HG02610 (cell line): Measurements from ENCODE around the gene POLR3K.

Experiments used
- ATAC-seq: cut with Tn5 transposase; IDR thresholded peaks from one replicate; pipeline ENCODE4 v1.9.1; 2021; ENCODE audit warnings: mild to moderate bottlenecking, moderate library complexity; ENCODE audit not compliant: unreplicated experiment

Gene POLR3K

DNA sequence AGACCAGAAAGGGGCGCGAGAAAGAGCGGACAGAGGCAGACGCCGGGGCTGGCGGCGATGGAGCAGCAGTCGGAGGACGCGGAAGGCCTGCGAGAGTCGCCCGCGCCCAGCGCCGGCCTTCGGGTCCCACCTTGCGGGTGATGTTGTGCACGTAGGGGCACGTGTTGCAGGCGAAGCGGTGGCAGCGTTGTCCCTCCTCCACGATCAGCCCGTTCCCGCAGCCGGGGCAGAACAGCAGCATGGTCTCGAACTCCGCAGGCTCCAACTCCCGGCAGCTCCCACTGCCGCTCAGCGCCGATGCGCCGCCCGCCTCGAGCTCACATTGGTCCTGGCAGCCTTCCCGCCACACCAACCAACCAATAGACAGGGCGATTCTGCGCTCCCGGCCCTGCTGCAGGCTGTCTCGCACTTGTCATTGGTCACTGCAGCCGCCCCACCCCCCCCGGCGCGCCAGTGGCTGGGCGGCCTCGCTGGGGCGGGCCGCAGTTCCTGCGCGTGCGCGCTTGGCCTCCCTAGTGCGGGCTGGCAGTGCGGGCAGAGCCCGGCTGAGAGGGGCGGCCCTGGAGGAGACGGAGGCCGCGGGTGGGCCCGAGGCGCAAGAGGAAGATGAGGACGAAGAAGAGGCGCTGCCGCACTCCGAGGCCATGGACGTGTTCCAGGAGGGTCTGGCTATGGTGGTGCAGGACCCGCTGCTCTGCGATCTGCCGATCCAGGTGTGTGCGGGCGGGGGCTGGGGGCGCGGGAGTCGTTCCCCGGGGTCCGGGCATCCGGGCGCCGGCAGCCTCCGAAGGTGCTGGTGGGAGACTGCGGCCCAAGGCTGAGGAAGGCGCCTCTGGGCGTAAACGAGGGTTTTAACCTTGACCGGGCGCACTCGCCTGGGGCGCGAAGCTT lies at the start of gene POLR3K, which contains the start of gene SNRNP25:
Gene POLR3K (minus strand): TSS at position 263 of the 891 bp plus-strand sequence. CDS start 22 bp downstream, at position 241.
Gene SNRNP25 (plus strand): TSS at position 483 of the 891 bp plus-strand sequence. CDS start 189 bp downstream, at position 672.
- peak; percentile 95 for ATAC-seq

DNA sequence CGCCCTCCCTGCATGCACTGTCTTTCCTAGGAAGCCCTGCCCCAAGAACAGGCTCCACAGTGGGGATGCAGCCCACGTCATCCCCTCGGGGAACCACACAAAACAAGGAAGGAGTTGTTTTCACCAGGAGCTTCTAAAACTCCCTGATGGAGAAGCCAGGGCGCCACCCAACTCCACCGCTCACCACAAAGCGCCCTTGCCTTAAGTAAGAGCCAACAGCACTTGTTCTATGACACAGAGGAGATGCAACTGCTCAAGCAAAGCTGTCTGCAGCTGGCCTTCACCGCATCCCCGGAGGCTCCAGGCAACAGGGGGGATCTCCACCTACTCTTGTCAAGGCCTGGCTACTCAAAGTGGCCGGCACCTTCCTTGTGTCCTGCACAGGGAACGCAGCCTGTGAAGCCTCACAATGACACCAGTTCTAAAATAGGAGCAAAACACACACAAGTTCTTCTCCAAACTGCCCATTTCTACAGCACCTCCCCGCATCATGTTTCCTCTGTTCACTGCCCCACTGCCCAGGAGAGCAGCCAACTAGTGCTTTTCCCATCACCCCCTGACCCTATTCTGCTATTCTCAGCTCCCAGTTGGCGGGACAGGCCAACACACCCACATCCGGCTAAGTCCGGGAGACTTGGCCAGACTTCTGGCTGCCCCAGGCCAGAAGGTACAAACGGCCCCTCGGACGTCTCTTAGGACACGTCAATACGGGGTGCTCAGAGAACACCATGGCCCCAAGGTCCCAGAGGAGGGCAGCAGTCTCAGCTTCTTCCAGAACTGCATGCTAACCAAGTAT lies 48.9 kb upstream of the POLR3K start:
- ATAC-seq = no peak

DNA sequence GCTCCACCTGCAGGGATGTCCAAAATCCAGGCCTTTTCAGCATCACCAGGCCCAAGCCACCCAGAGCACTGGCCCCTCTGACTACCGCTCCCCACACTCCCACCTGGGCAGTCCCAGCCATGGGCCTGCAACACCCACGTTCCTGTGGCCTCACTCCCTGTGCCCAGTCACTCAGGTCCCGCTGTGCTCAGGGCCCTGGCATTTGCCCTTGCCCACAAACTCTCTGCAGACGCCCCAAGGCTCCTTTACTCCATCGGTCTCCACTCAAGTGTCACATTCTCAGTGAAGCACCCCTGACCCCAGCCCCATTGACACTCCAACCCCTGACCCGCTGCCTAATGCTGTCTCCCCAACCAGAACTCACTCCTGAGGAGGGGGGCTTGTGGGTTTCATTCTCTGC lies 48.2 kb upstream of the POLR3K start:
- ATAC-seq = no peak

DNA sequence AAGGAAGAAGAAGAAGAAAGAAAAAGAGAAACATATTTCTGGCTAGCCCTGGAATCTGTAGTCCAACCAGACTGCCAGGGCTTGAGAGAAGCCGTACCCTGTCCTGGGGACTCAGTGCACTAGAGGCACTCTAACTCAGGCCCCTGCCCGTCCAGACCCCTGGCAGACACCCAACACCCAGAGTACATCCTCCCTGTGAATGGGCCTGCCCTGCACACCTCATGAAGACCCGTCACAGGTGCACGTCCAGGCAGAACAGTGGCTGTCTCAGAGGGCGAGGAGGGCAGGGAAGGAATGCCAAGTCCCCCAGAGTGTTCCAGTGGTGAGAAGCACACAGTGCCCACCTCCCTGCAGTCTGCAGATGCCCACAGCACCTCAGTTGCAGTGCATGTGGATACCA lies 47.6 kb upstream of the POLR3K start:
- no peak for ATAC-seq

DNA sequence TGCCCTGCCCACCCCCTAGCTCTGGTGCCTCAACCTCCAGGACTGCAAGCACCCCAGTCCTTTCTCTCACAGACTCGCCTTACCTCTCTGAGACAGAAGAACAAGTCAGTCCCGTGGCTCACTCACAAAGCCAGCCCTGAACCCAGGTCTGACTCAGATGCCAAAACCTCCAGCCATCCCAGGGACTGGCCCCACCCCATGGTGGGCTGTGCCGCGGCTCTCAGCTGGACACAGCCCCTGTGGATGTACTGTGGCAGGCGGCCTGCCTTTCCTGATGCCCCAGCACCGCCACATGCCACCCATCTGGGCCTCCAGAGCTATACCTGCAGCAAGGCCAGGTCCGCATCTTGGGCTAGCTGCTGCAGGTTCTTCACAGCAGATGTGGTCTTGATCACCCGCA lies 44.4 kb upstream of the POLR3K start:
- ATAC-seq = no peak

DNA sequence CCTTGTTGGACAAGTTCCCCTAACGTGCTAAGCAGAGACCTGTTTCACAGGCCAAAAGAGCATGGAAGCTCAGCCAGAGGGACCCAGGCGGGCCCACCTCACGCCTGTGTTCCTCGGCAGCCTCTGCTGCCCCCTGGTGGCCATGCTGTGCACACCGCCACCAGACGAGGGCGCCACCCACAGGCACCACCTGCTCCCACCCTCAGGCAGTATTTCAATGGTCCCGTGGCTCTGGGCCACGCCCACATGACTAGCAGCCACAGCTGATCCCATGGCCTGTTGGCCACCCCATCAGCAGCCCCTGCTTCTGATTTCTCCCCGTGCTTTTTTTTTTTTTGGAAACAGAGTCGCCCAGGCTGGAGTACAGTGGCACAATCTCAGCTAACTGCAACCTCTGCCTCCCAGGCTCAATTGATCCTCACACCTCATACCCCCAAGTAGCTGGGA lies 43.5 kb upstream of the POLR3K start:
- peak; percentile 71 for ATAC-seq

DNA sequence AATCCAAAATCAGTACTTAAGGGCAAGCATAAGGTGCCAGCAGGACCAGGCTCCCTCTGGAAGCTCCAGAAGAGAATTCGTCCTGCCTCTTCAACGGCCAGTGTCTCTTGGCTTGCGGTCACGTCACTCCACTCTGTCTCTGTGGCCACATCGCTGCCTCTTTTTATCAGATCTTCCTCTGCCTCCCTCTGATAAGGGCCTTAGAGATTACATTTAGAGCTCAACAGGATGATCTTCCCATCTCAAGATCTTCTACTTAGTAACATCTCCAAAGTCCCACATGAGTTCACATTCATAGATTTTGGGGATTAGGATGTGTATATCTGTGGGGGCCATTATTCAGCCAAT lies 41.5 kb upstream of the POLR3K start:
- ATAC-seq = no peak

DNA sequence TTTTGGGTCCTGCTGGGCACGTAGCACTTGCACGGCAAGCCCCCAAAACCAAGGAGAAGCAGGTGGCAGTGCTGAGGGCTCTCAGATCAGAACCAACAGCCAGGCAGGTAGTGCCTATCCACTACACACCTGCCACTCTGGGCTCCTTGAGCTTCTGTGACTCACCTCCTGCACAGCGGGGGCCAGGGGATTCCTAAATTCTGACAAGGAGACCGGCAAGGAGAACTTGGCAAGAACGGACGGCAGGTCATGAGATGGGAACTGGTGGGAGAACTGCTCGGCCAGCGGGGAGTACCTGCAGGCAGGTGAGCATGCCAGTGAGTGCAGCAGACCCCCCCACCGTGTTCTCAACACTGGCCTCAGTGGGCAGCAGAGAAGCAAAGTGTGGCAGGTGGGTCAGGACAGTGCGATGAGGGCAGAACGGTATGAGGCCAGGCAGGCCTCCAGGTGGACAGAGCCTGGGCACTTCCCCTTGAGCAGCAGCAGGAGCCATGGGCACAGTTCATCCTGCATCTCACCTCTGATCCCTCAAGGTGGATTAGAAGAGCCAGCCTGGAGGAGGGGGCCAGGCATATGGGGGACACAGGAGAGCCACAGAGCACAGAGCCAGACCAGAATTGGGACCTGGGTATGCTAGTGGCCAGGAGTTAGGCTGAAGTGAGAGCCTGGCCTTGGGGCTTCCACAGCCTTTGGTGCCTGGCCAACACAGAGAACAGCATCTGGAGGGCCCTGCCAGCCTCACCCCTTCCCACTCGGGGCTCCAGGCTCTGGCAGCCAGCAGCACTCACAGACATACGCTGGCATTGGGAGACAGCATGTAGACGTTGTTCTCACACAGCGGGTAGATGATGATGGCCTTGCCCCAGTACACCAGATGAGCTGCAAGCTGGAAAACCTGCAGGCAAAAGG lies 39.3 kb upstream of the POLR3K start:
- ATAC-seq = no peak

DNA sequence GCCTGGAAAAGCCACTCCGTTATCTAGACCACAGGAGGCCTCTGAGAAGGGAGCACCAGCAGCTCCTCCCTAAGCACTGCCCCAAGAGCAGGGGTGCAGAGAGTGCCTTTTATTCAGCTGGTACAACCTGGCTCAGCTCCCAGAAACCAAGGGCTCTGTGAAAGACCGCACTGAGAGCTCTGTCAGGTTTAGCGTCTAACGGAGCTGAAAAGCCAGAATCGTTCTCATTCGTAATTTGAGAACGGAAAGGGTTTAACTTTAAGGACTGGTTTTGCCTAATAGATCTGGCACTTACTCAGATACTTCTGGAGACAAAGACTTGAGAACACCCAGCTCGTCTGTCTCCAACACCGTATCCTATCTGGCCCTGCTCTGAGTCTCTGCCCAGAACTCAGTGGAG lies 38.1 kb upstream of the POLR3K start:
- ATAC-seq = no peak

DNA sequence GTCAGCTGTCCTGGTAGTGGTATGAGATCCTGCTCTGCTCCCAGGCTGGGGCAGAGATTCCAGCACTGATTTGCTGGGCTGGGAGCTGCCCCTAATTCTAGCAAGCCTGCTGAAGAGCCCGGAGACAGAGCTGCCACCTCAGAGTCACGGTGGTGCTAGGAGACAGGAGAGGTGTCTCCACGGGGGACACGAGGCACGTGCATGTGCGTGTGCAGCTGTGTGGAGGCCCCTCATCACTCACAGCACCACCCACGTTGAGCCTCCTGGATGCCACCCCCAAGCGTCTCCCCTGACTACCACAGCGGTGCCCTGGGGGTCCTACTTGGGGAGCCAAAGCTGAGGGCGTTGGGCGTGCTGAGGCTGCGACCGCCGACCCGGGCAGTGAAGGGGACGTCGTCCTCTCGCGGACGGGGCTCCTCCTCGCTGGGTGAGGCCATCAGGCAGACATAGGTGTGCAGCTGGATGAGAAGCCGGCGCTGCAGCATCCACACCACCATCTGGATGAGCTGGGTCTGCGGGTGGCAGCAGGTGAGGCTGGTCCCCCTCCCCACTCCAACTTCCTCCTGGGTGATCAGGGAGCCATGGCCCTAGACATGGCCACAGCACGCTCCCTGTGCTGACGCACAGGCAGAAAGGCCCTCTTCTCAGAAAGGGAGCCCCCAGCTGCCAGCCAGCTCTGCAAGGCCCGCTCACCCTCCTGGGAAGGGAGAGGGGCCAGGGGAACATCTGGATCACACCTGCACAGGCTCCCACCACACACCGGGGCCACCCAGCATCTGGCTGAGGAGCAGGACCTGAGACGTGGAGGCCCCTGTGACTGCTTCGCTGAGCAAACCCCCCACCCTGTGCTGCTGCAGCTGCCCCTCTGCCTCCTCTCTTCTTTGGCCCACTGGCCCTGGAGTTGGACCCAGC lies 36.2 kb upstream of the POLR3K start:
- ATAC-seq = no peak

DNA sequence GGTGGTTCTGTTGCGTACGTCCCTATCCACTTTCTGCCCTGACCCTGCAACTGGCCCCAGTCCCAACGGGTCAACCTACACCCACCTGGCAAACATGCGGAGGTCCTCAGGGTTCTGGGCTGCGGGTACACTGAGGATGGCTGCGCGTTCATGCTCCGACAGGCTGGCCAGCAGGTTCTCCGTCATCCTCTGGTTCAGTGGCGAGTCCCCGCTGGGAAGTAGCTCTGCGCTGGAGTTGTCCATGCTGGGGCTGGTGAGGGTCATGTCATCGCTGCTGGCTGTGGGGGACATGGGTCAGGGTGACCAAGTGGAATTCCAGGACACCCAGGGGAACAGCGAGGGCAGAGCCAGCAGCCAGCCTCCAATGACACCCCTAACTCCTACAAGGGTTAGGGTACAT lies 35.2 kb upstream of the POLR3K start:
- ATAC-seq = no peak

DNA sequence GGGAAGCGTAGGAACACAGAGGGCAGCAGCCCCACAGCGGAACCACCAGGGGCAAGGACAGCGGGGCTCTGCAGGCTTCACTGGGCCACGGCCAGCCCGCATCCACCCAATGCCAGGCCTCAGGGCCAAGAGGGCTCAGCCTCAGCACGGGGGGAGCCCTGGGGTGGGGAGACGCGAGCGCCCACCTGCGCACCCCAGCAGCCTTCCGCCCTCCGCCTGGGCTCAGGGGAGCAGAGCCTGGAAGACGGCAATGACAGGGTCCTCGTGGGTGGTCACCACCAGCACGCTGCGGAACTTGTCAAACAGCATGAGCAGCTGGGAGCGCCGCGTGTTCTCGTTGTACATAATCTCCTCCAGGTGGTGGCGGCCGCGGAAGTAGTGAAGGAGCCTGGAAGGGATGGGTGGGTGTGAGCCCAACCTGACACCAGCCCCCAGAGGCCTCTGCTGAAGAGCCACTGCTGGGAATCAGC lies 33.1 kb upstream of the POLR3K start:
- ATAC-seq = no peak

DNA sequence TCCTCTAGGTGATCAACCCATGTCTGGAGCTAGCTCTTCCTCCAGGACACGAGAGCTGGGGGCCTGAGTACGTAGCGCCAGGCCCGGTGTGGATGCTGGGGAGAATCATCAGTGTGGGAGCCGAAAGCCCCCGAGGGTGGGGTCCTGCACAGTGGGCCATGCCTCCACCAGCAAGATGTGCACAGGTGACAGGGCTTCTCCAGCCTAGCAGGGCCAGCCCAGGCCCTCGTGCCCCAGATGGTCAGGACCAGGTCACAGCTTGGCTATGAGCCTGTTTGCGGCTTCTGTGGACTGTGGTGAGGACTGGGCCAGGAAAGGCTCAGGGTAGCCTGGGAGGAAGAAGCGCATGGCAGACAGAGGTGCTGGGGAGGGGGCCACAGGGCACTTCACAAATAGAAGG lies 32.5 kb upstream of the POLR3K start:
- no peak for ATAC-seq

DNA sequence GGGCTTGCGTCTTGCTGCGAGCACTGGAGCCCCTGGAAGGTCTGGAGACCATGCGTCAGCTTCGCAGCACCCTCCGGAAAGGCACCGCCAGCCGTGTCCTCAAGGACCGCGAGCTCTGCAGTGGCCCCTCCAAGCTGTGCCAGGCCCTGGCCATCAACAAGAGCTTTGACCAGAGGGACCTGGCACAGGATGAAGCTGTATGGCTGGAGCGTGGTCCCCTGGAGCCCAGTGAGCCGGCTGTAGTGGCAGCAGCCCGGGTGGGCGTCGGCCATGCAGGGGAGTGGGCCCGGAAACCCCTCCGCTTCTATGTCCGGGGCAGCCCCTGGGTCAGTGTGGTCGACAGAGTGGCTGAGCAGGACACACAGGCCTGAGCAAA lies 32.0 kb upstream of the POLR3K start:
- ATAC-seq = no peak

DNA sequence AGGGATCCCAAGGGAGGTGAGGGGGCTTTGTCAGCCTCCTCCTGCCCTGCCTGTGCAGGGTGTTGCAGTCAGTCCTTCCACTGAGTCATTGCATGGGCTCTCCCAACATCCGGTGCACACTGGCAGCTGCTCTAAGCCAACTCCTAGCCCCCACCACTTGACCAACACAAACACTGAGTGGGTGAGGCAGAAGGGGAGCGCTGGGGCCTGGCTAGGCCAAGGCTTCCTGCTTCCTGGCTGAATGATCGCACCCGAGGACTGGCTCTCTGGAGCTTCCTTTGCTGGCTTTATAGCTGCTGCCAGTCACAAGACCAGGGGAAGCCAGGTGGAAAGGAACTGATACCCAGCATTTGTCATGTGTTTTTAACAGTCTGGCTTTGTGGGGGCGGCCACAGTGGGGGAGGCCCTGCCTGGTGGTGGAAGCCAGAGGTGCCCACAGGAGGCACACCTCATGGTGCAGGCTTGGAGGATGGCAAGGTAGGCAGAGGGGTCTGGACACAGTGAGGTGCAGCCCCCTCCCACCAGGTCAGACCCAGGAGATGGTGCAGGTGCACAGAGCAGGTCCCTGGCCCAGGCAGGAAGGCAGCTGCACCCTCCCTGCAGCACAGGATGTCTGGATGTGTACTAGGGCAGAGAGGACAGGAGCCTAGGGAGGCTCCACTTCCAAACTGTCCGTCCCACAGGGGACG lies 31.5 kb upstream of the POLR3K start:
- ATAC-seq = no peak

DNA sequence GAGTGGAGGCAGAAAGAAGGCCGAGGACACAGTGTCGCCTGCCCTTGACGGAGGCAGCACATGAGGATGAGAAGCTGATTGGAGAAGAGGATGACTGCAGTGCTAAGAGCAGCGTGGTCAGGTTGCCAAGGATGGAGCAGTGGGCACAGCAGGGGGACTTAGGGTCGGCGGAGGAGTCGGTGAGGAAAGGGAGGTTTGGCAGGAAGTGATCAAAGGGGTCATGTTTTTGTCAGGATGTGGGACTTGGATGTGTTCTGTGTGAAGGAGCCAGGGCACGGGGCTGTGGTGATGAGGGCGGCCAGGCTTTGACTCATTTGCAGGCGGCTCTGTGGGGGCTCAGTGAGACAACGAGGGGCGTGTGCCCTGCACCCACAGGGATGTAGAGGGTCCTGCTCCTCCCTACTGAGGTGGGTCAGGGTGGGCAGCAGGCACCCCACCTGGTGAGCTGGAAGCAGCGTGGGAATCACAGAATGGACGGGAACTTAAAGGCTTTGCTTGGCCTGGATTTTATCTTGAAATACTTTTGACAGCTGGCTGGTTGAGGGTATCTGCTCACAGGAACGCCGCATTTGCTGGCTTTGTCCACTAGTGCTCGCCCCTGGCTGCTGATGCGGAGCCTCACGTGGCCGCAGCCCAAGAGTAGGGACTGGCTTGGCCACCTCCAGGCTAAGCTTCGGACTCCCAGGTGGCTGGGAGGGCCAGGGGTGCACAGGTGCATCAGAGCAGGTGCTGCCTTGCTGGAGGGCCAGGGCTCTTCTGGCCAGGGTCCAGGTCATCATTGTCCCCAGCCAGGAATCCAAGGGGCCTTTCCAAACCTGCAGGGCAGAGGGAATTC lies 30.6 kb upstream of the POLR3K start:
- no peak for ATAC-seq

DNA sequence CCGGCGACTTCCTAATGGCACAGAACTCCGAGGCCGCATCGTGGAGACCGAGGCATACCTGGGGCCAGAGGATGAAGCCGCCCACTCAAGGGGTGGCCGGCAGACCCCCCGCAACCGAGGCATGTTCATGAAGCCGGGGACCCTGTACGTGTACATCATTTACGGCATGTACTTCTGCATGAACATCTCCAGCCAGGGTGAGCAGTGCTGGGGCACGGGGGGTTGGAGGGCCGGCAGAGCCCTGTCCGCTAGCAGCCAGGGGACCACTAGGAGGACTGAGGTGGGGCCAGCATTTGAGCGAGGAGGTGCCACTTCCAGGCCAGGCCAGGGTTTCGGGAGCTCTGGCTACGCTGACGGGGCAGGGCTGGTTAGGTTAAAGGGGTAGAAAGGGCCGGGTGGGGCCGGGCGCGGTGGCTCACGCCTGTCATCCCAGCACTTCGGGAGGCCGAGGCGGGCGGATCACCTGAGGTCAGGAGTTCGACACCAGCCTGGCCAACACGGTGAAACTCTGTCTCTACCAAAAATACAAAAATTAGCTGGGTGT lies 29.7 kb upstream of the POLR3K start:
- no peak for ATAC-seq
